ENCODE measurements around the gene CLSTN2.

CLSTN2 gene

GRCh38 chr3:140006331-140006730, 71.3 kb downstream of the CLSTN2 start:
- DNase-seq (ENCODE audit: low read depth in 2 of 2): no peak

- DNase-seq (ENCODE audit: low read depth in 2 of 2): no peak
Observed at GRCh38 chr3:140007081-140007480, 72.1 kb downstream of the CLSTN2 start.

- no peak for DNase-seq (ENCODE audit: low read depth in 2 of 2)
Observed at GRCh38 chr3:140007911-140008869, 73.2 kb downstream of the CLSTN2 start.

- no peak for DNase-seq (ENCODE audit: low read depth in 2 of 2)
Observed at GRCh38 chr3:140010391-140010790, 75.4 kb downstream of the CLSTN2 start.

- DNase-seq (ENCODE audit: low read depth in 2 of 2): no peak
Observed at GRCh38 chr3:140011086-140011485, 76.1 kb downstream of the CLSTN2 start.

- DNase-seq (ENCODE audit: low read depth in 2 of 2): no peak
Observed at GRCh38 chr3:140011611-140012277, 76.8 kb downstream of the CLSTN2 start.

- DNase-seq (ENCODE audit: low read depth in 2 of 2): no peak
Observed at GRCh38 chr3:140013220-140013619, 78.2 kb downstream of the CLSTN2 start.

- DNase-seq (ENCODE audit: low read depth in 2 of 2): no peak
Observed at GRCh38 chr3:140014831-140015495, 80.0 kb downstream of the CLSTN2 start.

- no peak for DNase-seq (ENCODE audit: low read depth in 2 of 2)
Observed at GRCh38 chr3:140015741-140016140, 80.8 kb downstream of the CLSTN2 start.

- DNase-seq (ENCODE audit: low read depth in 2 of 2): no peak
Observed at GRCh38 chr3:140018556-140018955, 83.6 kb downstream of the CLSTN2 start.

GRCh38 chr3:140019946-140020345, 85.0 kb downstream of the CLSTN2 start:
- DNase-seq (ENCODE audit: low read depth in 2 of 2): no peak

- DNase-seq (ENCODE audit: low read depth in 2 of 2): no peak
Observed at GRCh38 chr3:140020541-140020940, 85.6 kb downstream of the CLSTN2 start.

- DNase-seq (ENCODE audit: low read depth in 2 of 2): no peak
Observed at GRCh38 chr3:140021269-140021668, 86.3 kb downstream of the CLSTN2 start.

- DNase-seq (ENCODE audit: low read depth in 2 of 2): no peak
Observed at GRCh38 chr3:140022066-140022770, 87.2 kb downstream of the CLSTN2 start.

GRCh38 chr3:140023616-140024530, 88.9 kb downstream of the CLSTN2 start:
- DNase-seq (ENCODE audit: low read depth in 2 of 2): no peak

- DNase-seq (ENCODE audit: low read depth in 2 of 2): no peak
Observed at GRCh38 chr3:140031170-140031569, 96.2 kb downstream of the CLSTN2 start.

- no peak for DNase-seq (ENCODE audit: low read depth in 2 of 2)
Observed at GRCh38 chr3:140034058-140034457, 99.1 kb downstream of the CLSTN2 start.

GRCh38 chr3:140035871-140036270, 100.9 kb downstream of the CLSTN2 start:
- DNase-seq (ENCODE audit: low read depth in 2 of 2): no peak

GRCh38 chr3:140050396-140050795, 115.4 kb downstream of the CLSTN2 start:
- DNase-seq (ENCODE audit: low read depth in 2 of 2): no peak

Data from stimulated activated CD4-positive, alpha-beta T cell treated with anti-CD3 and anti-CD28 coated beads, Interleukin-12 subunit alpha, Interleukin-12 subunit beta, amount 100 ng/mL, for 24 hours (primary cell).